A549 (cell line): ENCODE measurements around the gene SYT6. TPM values are rescaled to one million over a fixed set of nuclear protein-coding genes. Genes with fewer than 3 reads are reported as not detected.

Source experiments
- ATAC-seq, 2 experiments: fragments of 200-7000 bp in 1 of 2; fragments of >200 bp in 1 of 2; cut with Nextera tagmentation in 1 of 2; cut with Tn5 transposase in 1 of 2; 3 replicates each; pipeline versions ENCODE4 v1.8.0 to v1.9.1; 2018 to 2020; ENCODE audit warnings: mild to moderate bottlenecking in 1 of 2, moderate library complexity in 1 of 2
- CTCF ChIA-PET: fragments of 300-600 bp; sonication (Branson Sonifier 250); formaldehyde crosslinking; extraction: SDS; loops from one replicate; lab custom pipeline; 2021; ENCODE audit warnings: antibody characterized with exemption, inconsistent platforms; lab: Yijun Ruan, JAX
- POLR2A ChIA-PET: fragments of 350-600 bp; formaldehyde crosslinking; extraction: SDS; loops from one replicate; lab custom pipeline; 2021; ENCODE audit warnings: antibody characterized with exemption, inconsistent platforms; lab: Yijun Ruan, JAX
- DNase-seq, 2 experiments: peaks; one replicate each; pipeline versions ENCODE4 v3.0.0 to v3.0.0-alpha.2; 2011 to 2016; ENCODE audit warnings: low read depth in 1 of 2, low spot score in 1 of 2
- FAIRE-seq: peaks from 2 replicates; lab custom pipeline; 2011; peaks lifted over from hg19 to GRCh38; lab: Jason Lieb, UNC
- H3K27ac ChIP-seq, 2 experiments: fragments of >200 bp; sonication (Bioruptor Twin); formaldehyde crosslinking; 3 replicates each; pipeline ENCODE4 v1.5.1; 2016 to 2017
- H3K4me1 ChIP-seq: fragments of >200 bp; sonication (Bioruptor Twin); formaldehyde crosslinking; 3 replicates; pipeline ENCODE4 v1.6.1; 2016
- H3K4me2 ChIP-seq: fragments of >200 bp; sonication (Bioruptor Twin); formaldehyde crosslinking; 3 replicates; pipeline ENCODE4 v1.6.1; 2016
- H3K4me3 ChIP-seq: fragments of >200 bp; sonication (Bioruptor Twin); formaldehyde crosslinking; 3 replicates; pipeline ENCODE4 v1.5.1; 2016
- H3K9me3 ChIP-seq: fragments of >200 bp; sonication (Bioruptor Twin); formaldehyde crosslinking; 3 replicates; pipeline ENCODE4 v1.6.1; 2016
- BHLHE40 ChIP-seq: IDR thresholded peaks from 2 replicates; pipeline ENCODE4 v1.6.1; 2012; ENCODE audit warnings: low read depth, low read length, inconsistent platforms
- CBX8 ChIP-seq: fragments of 200-600 bp; sonication (generic); IDR thresholded peaks from 2 replicates; pipeline ENCODE4 v1.6.1; 2016
- CEBPB ChIP-seq, 2 experiments: fragments of >200 bp in 1 of 2; sonication (Bioruptor Twin) in 1 of 2; formaldehyde crosslinking in 1 of 2; IDR thresholded peaks; 2 replicates each; pipeline ENCODE4 v1.6.1; 2012 to 2016
- EHF ChIP-seq: fragments of 250-450 bp; sonication (Bioruptor Pico); IDR thresholded peaks from 2 replicates; pipeline ENCODE4 v1.5.0; 2020; ENCODE audit warnings: mild to moderate bottlenecking
- EHMT2 ChIP-seq: fragments of 200-600 bp; sonication (generic); IDR thresholded peaks from 2 replicates; pipeline ENCODE4 v1.6.1; 2016; ENCODE audit warnings: antibody characterized with exemption, low read depth, mild to moderate bottlenecking, moderate library complexity
- ESRRA ChIP-seq: fragments of 150-350 bp; IDR thresholded peaks from 2 replicates; pipeline ENCODE4 v1.6.1; 2014; ENCODE audit warnings: mild to moderate bottlenecking, low read length, borderline replicate concordance
- FOSB ChIP-seq: fragments of 250-450 bp; sonication (Bioruptor Pico); IDR thresholded peaks from 2 replicates; pipeline ENCODE4 v1.5.0; 2020; ENCODE audit warnings: mild to moderate bottlenecking, moderate library complexity
- FOSL2 ChIP-seq, 2 experiments: fragments of 450-650 bp in 1 of 2; fragments of >200 bp in 1 of 2; sonication (Bioruptor Twin) in 1 of 2; formaldehyde crosslinking; IDR thresholded peaks; 2 replicates each; pipeline versions ENCODE4 v1.5.0 to v1.6.1; 2016 to 2020; ENCODE audit warnings: mild to moderate bottlenecking in 1 of 2, moderate library complexity in 1 of 2
- FOXS1 ChIP-seq: fragments of 250-450 bp; sonication (Bioruptor Pico); IDR thresholded peaks from 2 replicates; pipeline ENCODE4 v1.5.0; 2020; ENCODE audit warnings: mild to moderate bottlenecking, moderate library complexity
- GATA3 ChIP-seq: IDR thresholded peaks from 2 replicates; pipeline ENCODE4 v1.6.1; 2012; ENCODE audit warnings: borderline replicate concordance
- HOXA7 ChIP-seq: fragments of 250-450 bp; sonication (Bioruptor Pico); IDR thresholded peaks from 2 replicates; pipeline ENCODE4 v1.5.0; 2020; ENCODE audit warnings: mild to moderate bottlenecking, moderate library complexity
- HOXB5 ChIP-seq: fragments of 250-450 bp; sonication (Bioruptor Pico); IDR thresholded peaks from 2 replicates; pipeline ENCODE4 v1.5.0; 2020; ENCODE audit warnings: mild to moderate bottlenecking, moderate library complexity
- JUNB ChIP-seq: fragments of >200 bp; sonication (Bioruptor Twin); formaldehyde crosslinking; IDR thresholded peaks from 2 replicates; pipeline ENCODE4 v1.6.1; 2016
- KDM1A ChIP-seq: fragments of 200-600 bp; sonication (generic); IDR thresholded peaks from 2 replicates; pipeline ENCODE4 v1.6.1; 2016; ENCODE audit warnings: low read depth, mild to moderate bottlenecking
- MAFK ChIP-seq: fragments of 450-650 bp; IDR thresholded peaks from 2 replicates; pipeline ENCODE4 v1.6.1; 2014; ENCODE audit not compliant: partially characterized antibody
- NPAS2 ChIP-seq: fragments of 250-450 bp; sonication (Bioruptor Pico); IDR thresholded peaks from 2 replicates; pipeline ENCODE4 v1.8.0; 2022; ENCODE audit warnings: mild to moderate bottlenecking, moderate library complexity, borderline replicate concordance
- PHF8 ChIP-seq: fragments of 200-600 bp; sonication (generic); IDR thresholded peaks from 2 replicates; pipeline ENCODE4 v1.6.1; 2016; ENCODE audit warnings: low read depth, mild to moderate bottlenecking, antibody characterized with exemption, moderate library complexity, borderline replicate concordance
- RARB ChIP-seq: fragments of 250-450 bp; sonication (Bioruptor Pico); IDR thresholded peaks from 2 replicates; pipeline ENCODE4 v1.8.0; 2021; ENCODE audit warnings: mild to moderate bottlenecking, moderate library complexity
- RCOR1 ChIP-seq: fragments of 150-350 bp; IDR thresholded peaks from 2 replicates; pipeline ENCODE4 v1.6.1; 2014; ENCODE audit warnings: antibody characterized with exemption, low read length, low read depth
- TP53 ChIP-seq: fragments of 250-450 bp; sonication (Bioruptor Pico); IDR thresholded peaks from 2 replicates; pipeline ENCODE4 v1.5.0; 2021; ENCODE audit warnings: mild to moderate bottlenecking, moderate library complexity
- ZSCAN20 ChIP-seq: fragments of 250-450 bp; sonication (Bioruptor Pico); IDR thresholded peaks from 2 replicates; pipeline ENCODE4 v1.8.0; 2022; ENCODE audit warnings: mild to moderate bottlenecking, moderate library complexity
- WGBS: methylation state at CpG from one replicate; pipeline ENCODE4 v1.1.6; 2017; ENCODE audit errors: missing lambda C conversion rate; 5-methylcytosine and 5-hydroxymethylcytosine counted together
- polyA plus RNA-seq, 4 experiments: library from polyadenylated mRNA; depleted of rRNA in 3 of 4; stranded (reverse); fragments of >200 nt; fragmentation: RNase III in 1 of 4; extraction: RNeasy Plus Mini Kit Qiagen cat#74134 plus additional on column Dnase treatment in 1 of 4; gene quantifications; 2 replicates in 3 of 4; 3 replicates in 1 of 4; pipeline ENCODE4 v1.2.3, GENCODE V29; 2011 to 2017
- TF ChIP-seq, protein P1 (sequence below): fragments of >200 bp; sonication (Bioruptor Twin); formaldehyde crosslinking; IDR thresholded peaks from 3 replicates; pipeline ENCODE4 v1.5.1; 2016
- TF ChIP-seq, protein P2 (sequence below): fragments of 150-350 bp; IDR thresholded peaks from 2 replicates; pipeline ENCODE4 v1.6.1; 2014; ENCODE audit warnings: low read depth, mild to moderate bottlenecking, low read length
- TF ChIP-seq, protein P3 (sequence below): IDR thresholded peaks from 2 replicates; pipeline ENCODE4 v1.6.1; 2012; ENCODE audit warnings: low read depth, borderline replicate concordance

SYT6 gene
- polyA plus RNA-seq, 2 of the 4 experiments (the other 2 are of a cell fraction) = 0.57 to 1.1 TPM

DNA sequence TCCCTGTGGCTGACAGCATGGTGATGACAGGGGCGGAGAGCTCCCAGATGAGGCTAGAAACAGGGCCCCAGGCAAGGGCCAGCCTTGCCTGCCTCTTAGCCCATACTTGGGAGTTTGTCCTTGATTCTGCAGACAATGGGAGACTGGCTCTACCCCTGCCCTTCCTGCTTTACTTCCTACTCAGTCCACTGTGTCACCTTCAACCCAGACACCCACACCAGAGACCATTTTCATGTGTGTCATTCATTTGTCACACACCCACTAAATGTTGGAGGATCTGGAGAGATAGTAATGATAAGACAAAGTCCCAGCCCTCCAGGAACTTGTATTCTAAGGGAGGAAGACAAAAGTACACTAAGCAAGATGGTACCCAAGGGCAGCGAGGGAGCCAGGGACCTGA is 43.7 kb downstream of the SYT6 start:
- POLR2A ChIA-PET = no interaction called here
- CTCF ChIA-PET = no interaction called here
- TF ChIP-seq NPAS2 (CRISPR knock-in tag) (no peak), MAFK (no peak), HOXA7 (no peak), HOXB5 (CRISPR knock-in tag) (no peak), BHLHE40 (no peak), JUNB (no peak), PHF8 (no peak), FOSL2 (IDR thresholded peaks at IDR 0.05) (no peak), FOSL2 (CRISPR knock-in tag; IDR thresholded peaks at IDR 0.05) (no peak), CBX8 (no peak), RARB (CRISPR knock-in tag) (no peak), FOXS1 (CRISPR knock-in tag) (no peak), CEBPB (IDR thresholded peaks at IDR 0.05) (no peak), KDM1A (no peak), ZSCAN20 (no peak), GATA3 (no peak)
- TF ChIP-seq, protein P1, sequence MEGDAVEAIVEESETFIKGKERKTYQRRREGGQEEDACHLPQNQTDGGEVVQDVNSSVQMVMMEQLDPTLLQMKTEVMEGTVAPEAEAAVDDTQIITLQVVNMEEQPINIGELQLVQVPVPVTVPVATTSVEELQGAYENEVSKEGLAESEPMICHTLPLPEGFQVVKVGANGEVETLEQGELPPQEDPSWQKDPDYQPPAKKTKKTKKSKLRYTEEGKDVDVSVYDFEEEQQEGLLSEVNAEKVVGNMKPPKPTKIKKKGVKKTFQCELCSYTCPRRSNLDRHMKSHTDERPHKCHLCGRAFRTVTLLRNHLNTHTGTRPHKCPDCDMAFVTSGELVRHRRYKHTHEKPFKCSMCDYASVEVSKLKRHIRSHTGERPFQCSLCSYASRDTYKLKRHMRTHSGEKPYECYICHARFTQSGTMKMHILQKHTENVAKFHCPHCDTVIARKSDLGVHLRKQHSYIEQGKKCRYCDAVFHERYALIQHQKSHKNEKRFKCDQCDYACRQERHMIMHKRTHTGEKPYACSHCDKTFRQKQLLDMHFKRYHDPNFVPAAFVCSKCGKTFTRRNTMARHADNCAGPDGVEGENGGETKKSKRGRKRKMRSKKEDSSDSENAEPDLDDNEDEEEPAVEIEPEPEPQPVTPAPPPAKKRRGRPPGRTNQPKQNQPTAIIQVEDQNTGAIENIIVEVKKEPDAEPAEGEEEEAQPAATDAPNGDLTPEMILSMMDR = no peak
- TF ChIP-seq, protein P2, sequence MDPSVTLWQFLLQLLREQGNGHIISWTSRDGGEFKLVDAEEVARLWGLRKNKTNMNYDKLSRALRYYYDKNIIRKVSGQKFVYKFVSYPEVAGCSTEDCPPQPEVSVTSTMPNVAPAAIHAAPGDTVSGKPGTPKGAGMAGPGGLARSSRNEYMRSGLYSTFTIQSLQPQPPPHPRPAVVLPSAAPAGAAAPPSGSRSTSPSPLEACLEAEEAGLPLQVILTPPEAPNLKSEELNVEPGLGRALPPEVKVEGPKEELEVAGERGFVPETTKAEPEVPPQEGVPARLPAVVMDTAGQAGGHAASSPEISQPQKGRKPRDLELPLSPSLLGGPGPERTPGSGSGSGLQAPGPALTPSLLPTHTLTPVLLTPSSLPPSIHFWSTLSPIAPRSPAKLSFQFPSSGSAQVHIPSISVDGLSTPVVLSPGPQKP = no peak
- TF ChIP-seq, protein P3, sequence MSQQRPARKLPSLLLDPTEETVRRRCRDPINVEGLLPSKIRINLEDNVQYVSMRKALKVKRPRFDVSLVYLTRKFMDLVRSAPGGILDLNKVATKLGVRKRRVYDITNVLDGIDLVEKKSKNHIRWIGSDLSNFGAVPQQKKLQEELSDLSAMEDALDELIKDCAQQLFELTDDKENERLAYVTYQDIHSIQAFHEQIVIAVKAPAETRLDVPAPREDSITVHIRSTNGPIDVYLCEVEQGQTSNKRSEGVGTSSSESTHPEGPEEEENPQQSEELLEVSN = no peak

DNA sequence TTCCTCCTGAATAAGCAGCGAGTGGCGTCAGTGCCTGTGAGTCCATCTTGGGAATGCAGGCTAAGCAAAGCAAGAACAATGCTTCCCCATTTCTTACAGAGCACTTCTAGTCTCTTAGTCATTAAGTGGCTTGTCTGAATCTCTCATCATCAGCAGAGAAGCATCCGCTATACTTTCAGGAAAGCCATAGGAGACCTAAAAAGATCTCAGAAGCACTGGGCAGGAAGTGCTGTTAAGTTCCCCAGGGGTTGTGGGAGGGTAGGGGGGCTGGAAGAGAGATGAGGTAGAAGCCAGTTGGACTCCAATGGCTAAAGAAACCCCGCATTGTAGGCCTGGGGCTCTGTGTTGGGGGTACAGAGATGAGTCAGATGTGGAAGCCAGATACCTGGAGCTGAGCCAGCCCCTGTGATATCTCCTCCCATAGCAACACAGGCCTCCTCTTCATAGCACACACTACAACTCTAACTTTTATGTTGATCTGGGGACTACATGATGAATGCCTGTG is 44.9 kb downstream of the SYT6 start:
- 72% methylated on average over 4 of the region's 4 CpGs for WGBS
- no peak for TF ChIP-seq EHMT2
- TF ChIP-seq TP53 (CRISPR knock-in tag) = no peak
- TF ChIP-seq GATA3 = no peak
- TF ChIP-seq RCOR1 = no peak
- no peak for TF ChIP-seq KDM1A
- no peak for TF ChIP-seq FOSB (CRISPR knock-in tag)
- no peak for TF ChIP-seq ESRRA
- no peak for TF ChIP-seq EHF (CRISPR knock-in tag)
- TF ChIP-seq, all 56 proteins: peak for 0
- FAIRE-seq (no peak), DNase-seq (no peak), ATAC-seq (no peak)
- H3K27ac ChIP-seq = no peak overlapping the region
- ChIA-PET POLR2A (no interaction called here), CTCF (no interaction called here)
- H3K4me3 ChIP-seq = no peak overlapping the region
- H3K4me2 ChIP-seq = no peak overlapping the region
- H3K9me3 ChIP-seq = no peaks in the 10 kb centered on the region
- H3K4me1 ChIP-seq = peaks cover 10% of the 10 kb centered on the region; the same call in 2 of the 3 replicates

More for the DNA sequence above, 43.7 kb downstream of the SYT6 start:
- Histone ChIP-seq H3K4me1 (peaks cover 21% of the 10 kb centered on the region), H3K9me3 (no peaks in the 10 kb centered on the region), H3K4me3 (no peak overlapping the region), H3K4me2 (no peak overlapping the region), H3K27ac (no peak overlapping the region)
- 80% methylated on average over 2 of the region's 2 CpGs for WGBS
- DNase-seq (no peak), ATAC-seq (no peak), FAIRE-seq (no peak)
